ENCODE results near the gene VPS35. TPM values are rescaled to one million over a fixed set of nuclear protein-coding genes. Genes with fewer than 3 reads are reported as not detected.
A peak's percentile ranks its signal among the peaks of the same experiment; 100 is the strongest.

Gene VPS35
- total and polyA plus RNA-seq, 2 of the 13 experiments (the other 11 are each of a cell fraction or from before 2014, with no cell fraction given): 30.7 to 136 TPM

DNA sequence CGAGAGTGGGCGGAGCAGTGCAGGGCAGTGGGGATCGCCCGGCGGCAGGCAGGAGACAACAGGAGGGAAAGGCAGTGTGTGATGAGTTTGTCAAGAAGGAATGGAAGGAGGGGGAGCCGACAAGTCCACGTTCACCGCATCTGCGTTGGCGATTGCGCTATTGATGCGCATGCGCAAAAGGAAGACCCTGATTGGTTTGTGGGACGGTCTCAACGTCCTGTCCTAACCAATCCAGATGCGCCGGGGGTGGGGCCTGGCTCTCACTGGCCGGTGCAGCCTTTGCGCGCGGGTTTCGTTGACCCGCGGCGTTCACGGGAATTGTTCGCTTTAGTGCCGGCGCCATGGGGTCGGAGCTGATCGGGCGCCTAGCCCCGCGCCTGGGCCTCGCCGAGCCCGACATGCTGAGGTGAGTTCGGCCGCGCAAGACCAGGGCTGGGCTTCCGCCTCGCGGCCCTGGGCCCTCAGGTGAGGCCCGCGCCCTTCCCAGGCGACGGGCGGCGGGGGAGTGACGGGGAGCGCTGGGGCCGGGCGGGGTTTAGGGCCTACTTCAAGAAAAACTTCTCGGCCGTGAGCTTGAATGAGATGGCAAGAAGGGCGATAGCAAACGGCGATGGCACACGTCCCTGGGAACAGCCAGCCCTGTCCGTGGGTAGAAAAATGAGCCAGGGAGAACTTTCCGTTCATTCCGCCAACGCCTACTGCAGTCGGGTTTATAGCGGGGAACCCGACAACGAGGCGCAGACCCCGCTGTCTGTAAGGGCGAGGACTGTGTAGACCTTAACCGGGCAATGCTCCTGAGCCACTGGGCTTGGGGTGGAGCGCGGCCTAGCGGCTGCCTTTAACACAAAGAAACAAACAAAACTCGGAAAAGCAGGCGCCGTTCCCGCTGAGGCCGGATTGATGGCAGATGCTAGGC is 645 bp upstream of the VPS35 start, which contains the start of gene ORC6 (continued):
- TF ChIP-seq CCAR2 (optimal IDR thresholded peaks at IDR 0.05; ENCODE audit: low read depth, low read length) (no peak), ZNF614 (CRISPR knock-in tag; IDR thresholded peaks at IDR 0.05; ENCODE audit: borderline replicate concordance) (peak; percentile 6; the same call in 1 of the 2 replicates), ERF (CRISPR knock-in tag; IDR thresholded peaks at IDR 0.05) (no peak), HDAC1 (CRISPR knock-in tag; IDR thresholded peaks at IDR 0.05) (peak; percentile 100), ZNF747 (CRISPR knock-in tag; IDR thresholded peaks at IDR 0.05; ENCODE audit: borderline replicate concordance) (no peak), NFKBIZ (CRISPR knock-in tag; IDR thresholded peaks at IDR 0.05) (no peak), ZNF589 (CRISPR knock-in tag; conservative IDR thresholded peaks at IDR 0.05) (0 out of 2 replicates have a peak, but pooled peaks have one; percentile 60), NFAT5 (CRISPR knock-in tag; IDR thresholded peaks at IDR 0.05) (no peak; the same call in 1 of the 2 replicates)
- TF ChIP-seq, protein P1, sequence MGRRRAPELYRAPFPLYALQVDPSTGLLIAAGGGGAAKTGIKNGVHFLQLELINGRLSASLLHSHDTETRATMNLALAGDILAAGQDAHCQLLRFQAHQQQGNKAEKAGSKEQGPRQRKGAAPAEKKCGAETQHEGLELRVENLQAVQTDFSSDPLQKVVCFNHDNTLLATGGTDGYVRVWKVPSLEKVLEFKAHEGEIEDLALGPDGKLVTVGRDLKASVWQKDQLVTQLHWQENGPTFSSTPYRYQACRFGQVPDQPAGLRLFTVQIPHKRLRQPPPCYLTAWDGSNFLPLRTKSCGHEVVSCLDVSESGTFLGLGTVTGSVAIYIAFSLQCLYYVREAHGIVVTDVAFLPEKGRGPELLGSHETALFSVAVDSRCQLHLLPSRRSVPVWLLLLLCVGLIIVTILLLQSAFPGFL (CRISPR knock-in tag; IDR thresholded peaks at IDR 0.05): 0 out of 2 replicates have a peak, but pooled peaks have one; percentile 10
- TF ChIP-seq, protein P2, sequence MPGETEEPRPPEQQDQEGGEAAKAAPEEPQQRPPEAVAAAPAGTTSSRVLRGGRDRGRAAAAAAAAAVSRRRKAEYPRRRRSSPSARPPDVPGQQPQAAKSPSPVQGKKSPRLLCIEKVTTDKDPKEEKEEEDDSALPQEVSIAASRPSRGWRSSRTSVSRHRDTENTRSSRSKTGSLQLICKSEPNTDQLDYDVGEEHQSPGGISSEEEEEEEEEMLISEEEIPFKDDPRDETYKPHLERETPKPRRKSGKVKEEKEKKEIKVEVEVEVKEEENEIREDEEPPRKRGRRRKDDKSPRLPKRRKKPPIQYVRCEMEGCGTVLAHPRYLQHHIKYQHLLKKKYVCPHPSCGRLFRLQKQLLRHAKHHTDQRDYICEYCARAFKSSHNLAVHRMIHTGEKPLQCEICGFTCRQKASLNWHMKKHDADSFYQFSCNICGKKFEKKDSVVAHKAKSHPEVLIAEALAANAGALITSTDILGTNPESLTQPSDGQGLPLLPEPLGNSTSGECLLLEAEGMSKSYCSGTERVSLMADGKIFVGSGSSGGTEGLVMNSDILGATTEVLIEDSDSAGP (CRISPR knock-in tag; IDR thresholded peaks at IDR 0.05; ENCODE audit: borderline replicate concordance): 0 out of 2 replicates have a peak, but pooled peaks have one; percentile 54
- TF ChIP-seq, protein P3, sequence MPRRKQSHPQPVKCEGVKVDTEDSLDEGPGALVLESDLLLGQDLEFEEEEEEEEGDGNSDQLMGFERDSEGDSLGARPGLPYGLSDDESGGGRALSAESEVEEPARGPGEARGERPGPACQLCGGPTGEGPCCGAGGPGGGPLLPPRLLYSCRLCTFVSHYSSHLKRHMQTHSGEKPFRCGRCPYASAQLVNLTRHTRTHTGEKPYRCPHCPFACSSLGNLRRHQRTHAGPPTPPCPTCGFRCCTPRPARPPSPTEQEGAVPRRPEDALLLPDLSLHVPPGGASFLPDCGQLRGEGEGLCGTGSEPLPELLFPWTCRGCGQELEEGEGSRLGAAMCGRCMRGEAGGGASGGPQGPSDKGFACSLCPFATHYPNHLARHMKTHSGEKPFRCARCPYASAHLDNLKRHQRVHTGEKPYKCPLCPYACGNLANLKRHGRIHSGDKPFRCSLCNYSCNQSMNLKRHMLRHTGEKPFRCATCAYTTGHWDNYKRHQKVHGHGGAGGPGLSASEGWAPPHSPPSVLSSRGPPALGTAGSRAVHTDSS (CRISPR knock-in tag; conservative IDR thresholded peaks at IDR 0.05): no peak
